SU-DHL-6 (cell line): ENCODE results near the gene NXPH1.

Source experiments
- EZH2phosphoT487 ChIP-seq: fragments of 200-600 bp; sonication (generic), shearing (Covaris generic); conservative IDR thresholded peaks from 2 replicates; pipeline ENCODE4 v1.6.1; 2018; ENCODE audit warnings: mild to moderate bottlenecking, antibody characterized with exemption, low read length, moderate library complexity, mixed read lengths
- TF ChIP-seq, protein P1 (sequence below): fragments of 200-600 bp; sonication (generic); IDR thresholded peaks from one replicate; pipeline ENCODE4 v1.5.1; 2017; ENCODE audit warnings: antibody characterized with exemption, mild to moderate bottlenecking, low read length, moderate library complexity; ENCODE audit not compliant: insufficient read depth, poor library complexity, severe bottlenecking

DNA sequence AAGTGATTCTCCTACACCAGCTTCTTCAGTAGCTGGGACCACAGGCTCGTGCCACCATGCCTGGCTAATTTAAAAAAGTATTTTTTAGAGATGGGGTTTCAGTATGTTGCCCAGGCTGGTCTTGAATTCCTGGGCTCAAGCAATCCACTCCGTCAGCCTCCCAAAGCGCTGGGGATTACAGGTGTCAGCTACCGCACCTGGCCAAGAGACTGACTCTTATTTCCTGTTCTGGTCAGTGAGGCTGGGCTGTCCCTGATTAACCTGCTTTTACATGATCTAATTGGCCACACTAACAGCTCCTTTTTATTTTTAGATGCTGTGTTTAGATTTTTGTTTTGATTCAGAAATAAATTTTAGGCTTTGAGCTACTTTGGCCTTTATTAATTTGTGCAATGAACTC, 203.9 kb downstream of the NXPH1 start:
- TF ChIP-seq EZH2phosphoT487: no peak
- TF ChIP-seq, protein P1, sequence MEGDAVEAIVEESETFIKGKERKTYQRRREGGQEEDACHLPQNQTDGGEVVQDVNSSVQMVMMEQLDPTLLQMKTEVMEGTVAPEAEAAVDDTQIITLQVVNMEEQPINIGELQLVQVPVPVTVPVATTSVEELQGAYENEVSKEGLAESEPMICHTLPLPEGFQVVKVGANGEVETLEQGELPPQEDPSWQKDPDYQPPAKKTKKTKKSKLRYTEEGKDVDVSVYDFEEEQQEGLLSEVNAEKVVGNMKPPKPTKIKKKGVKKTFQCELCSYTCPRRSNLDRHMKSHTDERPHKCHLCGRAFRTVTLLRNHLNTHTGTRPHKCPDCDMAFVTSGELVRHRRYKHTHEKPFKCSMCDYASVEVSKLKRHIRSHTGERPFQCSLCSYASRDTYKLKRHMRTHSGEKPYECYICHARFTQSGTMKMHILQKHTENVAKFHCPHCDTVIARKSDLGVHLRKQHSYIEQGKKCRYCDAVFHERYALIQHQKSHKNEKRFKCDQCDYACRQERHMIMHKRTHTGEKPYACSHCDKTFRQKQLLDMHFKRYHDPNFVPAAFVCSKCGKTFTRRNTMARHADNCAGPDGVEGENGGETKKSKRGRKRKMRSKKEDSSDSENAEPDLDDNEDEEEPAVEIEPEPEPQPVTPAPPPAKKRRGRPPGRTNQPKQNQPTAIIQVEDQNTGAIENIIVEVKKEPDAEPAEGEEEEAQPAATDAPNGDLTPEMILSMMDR: no peak
